ENCODE measurements around the gene SNRNP48.

- TF ChIP-seq CTCF (IDR thresholded peaks at IDR 0.05; ENCODE audit: insufficient read depth, low read depth, low read length) (no peak), EZH2 (IDR thresholded peaks at IDR 0.05; ENCODE audit: insufficient read depth, low read length) (no peak)
These were observed 4.7 kb downstream of the SNRNP48 start for GRCh38 chr6:7594579-7595125.
